Measurements from ENCODE around the gene RBM47.

DNA sequence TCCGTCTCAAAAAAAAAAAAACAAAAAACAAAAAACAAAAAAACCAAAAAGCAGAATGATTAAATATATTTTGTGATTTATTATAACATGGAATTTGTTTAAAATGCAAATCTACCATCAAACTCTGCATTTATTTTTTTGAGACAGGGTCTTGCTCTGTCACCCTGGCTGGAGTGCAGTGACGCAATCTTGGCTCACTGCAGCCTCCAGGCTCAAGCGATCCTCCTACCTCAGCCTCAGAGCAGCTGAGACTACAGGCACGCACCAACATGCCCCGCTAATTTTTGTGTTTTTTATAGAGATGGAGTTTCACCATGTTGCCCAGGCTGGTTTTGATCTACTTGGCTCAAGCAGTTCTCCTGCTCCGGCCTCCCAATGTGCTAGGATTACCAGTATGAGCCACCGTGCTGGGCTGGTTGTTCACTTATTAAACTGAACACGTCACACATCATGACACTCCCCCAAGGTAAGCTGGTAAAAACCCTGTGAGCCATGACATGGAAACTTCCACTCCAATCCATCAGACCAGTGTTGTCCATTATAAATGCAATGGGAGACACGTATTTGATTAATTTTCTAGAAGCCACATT is 45.7 kb downstream of the RBM47 start:
- TF ChIP-seq GATA2 (IDR thresholded peaks at IDR 0.05; ENCODE audit: low read depth, low read length) = no peak
- TF ChIP-seq GATA3 (IDR thresholded peaks at IDR 0.05; ENCODE audit: low read depth, low read length) = no peak

Data from SH-SY5Y (cell line).